WTC11 (cell line): ENCODE results near the gene SHROOM3.

Experiments
- CREB1 ChIP-seq: sonication (generic); formaldehyde crosslinking; IDR thresholded peaks from 2 replicates; pipeline ENCODE4 v1.8.0; 2023; ENCODE audit warnings: mild to moderate bottlenecking, missing genetic modification reagents
- FOXK1 ChIP-seq: sonication (generic); formaldehyde crosslinking; IDR thresholded peaks from 2 replicates; pipeline ENCODE4 v1.8.0; 2022; ENCODE audit warnings: mild to moderate bottlenecking, moderate library complexity, missing genetic modification reagents
- FOXP4 ChIP-seq: sonication (generic); formaldehyde crosslinking; IDR thresholded peaks from 2 replicates; pipeline ENCODE4 v1.8.0; 2022; ENCODE audit warnings: mild to moderate bottlenecking, missing genetic modification reagents
- IRF2 ChIP-seq: sonication (generic); formaldehyde crosslinking; IDR thresholded peaks from 2 replicates; pipeline ENCODE4 v1.8.0; 2022; ENCODE audit warnings: low read depth, missing genetic modification reagents, borderline replicate concordance
- NR3C1 ChIP-seq: sonication (generic); formaldehyde crosslinking; conservative IDR thresholded peaks from 2 replicates; pipeline ENCODE4 v1.8.1; 2023; ENCODE audit warnings: low read depth, mild to moderate bottlenecking, missing genetic modification reagents
- TF ChIP-seq, protein P1 (sequence below): fragments of 200-600 bp; IDR thresholded peaks from 2 replicates; pipeline ENCODE4 v1.8.0; 2022; ENCODE audit warnings: antibody characterized with exemption

- TF ChIP-seq CREB1 (CRISPR knock-in tag) (no peak), NR3C1 (CRISPR knock-in tag) (no peak), IRF2 (CRISPR knock-in tag) (no peak), FOXP4 (CRISPR knock-in tag) (no peak), FOXK1 (CRISPR knock-in tag) (no peak)
- TF ChIP-seq, protein P1, sequence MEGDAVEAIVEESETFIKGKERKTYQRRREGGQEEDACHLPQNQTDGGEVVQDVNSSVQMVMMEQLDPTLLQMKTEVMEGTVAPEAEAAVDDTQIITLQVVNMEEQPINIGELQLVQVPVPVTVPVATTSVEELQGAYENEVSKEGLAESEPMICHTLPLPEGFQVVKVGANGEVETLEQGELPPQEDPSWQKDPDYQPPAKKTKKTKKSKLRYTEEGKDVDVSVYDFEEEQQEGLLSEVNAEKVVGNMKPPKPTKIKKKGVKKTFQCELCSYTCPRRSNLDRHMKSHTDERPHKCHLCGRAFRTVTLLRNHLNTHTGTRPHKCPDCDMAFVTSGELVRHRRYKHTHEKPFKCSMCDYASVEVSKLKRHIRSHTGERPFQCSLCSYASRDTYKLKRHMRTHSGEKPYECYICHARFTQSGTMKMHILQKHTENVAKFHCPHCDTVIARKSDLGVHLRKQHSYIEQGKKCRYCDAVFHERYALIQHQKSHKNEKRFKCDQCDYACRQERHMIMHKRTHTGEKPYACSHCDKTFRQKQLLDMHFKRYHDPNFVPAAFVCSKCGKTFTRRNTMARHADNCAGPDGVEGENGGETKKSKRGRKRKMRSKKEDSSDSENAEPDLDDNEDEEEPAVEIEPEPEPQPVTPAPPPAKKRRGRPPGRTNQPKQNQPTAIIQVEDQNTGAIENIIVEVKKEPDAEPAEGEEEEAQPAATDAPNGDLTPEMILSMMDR, result no peak
Measured at GRCh38 chr4:76665721-76666120, 230.7 kb downstream of the SHROOM3 start.
